Measurements from ENCODE around the gene EPHB1. TPM values are rescaled to one million over a fixed set of nuclear protein-coding genes. Genes with fewer than 3 reads are reported as not detected.

Gene EPHB1
- total RNA-seq, 4 donors from 2014 or later = 1.00 to 8.9 (median 4.5) TPM

- DNase-seq (no peak), ATAC-seq (no peak)
- Histone ChIP-seq H3K4me3 (no peak overlapping the region), H3K4me1 (peaks cover 7 to 12% of the 10 kb centered on the region in 2 donors), H3K9me3 (no peaks in the 10 kb centered on the region), H3K36me3 (no peaks in the 10 kb centered on the region), H3K27ac (no peak overlapping the region), H3K27me3 (no peaks in the 10 kb centered on the region)
- intact Hi-C loops (cut with DNase I; ENCODE audit: low total_unique reads) (no loop called here), in situ Hi-C loops (cut with MboI; ENCODE audit: low sequenced_read_pairs in 4 of 4) (no loop called here)
- no peak for TF ChIP-seq POLR2A (IDR thresholded peaks at IDR 0.05)
- no peak for TF ChIP-seq CTCF (IDR thresholded peaks at IDR 0.05 in 4 of 5, conservative IDR thresholded peaks at IDR 0.05 in 1 of 5)
Measured at GRCh38 chr3:134908271-134908670, 113.2 kb downstream of the EPHB1 start.

- DNase-seq = no peak
- no peak for ATAC-seq
- in situ Hi-C loops (cut with MboI; ENCODE audit: low sequenced_read_pairs in 4 of 4) (no loop called here), intact Hi-C loops (cut with DNase I; ENCODE audit: low total_unique reads) (no loop called here)
- TF ChIP-seq CTCF (IDR thresholded peaks at IDR 0.05 in 4 of 5, conservative IDR thresholded peaks at IDR 0.05 in 1 of 5) (no peak), POLR2A (IDR thresholded peaks at IDR 0.05) (no peak)
- Histone ChIP-seq H3K36me3 (no peaks in the 10 kb centered on the region), H3K27ac (no peak overlapping the region), H3K4me1 (peaks cover 0 to 4% of the 10 kb centered on the region in 2 donors), H3K4me3 (no peak overlapping the region), H3K9me3 (no peaks in the 10 kb centered on the region), H3K27me3 (no peaks in the 10 kb centered on the region)
Measured at GRCh38 chr3:134910026-134910425, 115.0 kb downstream of the EPHB1 start.

GRCh38 chr3:134911586-134912548, 116.8 kb downstream of the EPHB1 start:
- Histone ChIP-seq H3K9me3 (no peaks in the 10 kb centered on the region), H3K4me1 (no peaks in the 10 kb centered on the region), H3K36me3 (no peaks in the 10 kb centered on the region), H3K4me3 (no peak overlapping the region), H3K27ac (no peak overlapping the region), H3K27me3 (no peaks in the 10 kb centered on the region)
- DNase-seq = no peak
- ATAC-seq = no peak
- intact Hi-C loops (cut with DNase I; ENCODE audit: low total_unique reads) (no loop called here), in situ Hi-C loops (cut with MboI; ENCODE audit: low sequenced_read_pairs in 4 of 4) (no loop called here)
- no peak for TF ChIP-seq CTCF (IDR thresholded peaks at IDR 0.05 in 4 of 5, conservative IDR thresholded peaks at IDR 0.05 in 1 of 5)
- no peak for TF ChIP-seq POLR2A (IDR thresholded peaks at IDR 0.05)

GRCh38 chr3:134916276-134916961, 121.4 kb downstream of the EPHB1 start:
- intact Hi-C loops (cut with DNase I; ENCODE audit: low total_unique reads) (no loop called here), in situ Hi-C loops (cut with MboI; ENCODE audit: low sequenced_read_pairs in 4 of 4) (no loop called here)
- Histone ChIP-seq H3K36me3 (no peaks in the 10 kb centered on the region), H3K4me1 (no peaks in the 10 kb centered on the region), H3K27me3 (no peaks in the 10 kb centered on the region), H3K9me3 (no peaks in the 10 kb centered on the region), H3K27ac (no peak overlapping the region), H3K4me3 (no peak overlapping the region)
- TF ChIP-seq CTCF (IDR thresholded peaks at IDR 0.05 in 4 of 5, conservative IDR thresholded peaks at IDR 0.05 in 1 of 5) (no peak), POLR2A (IDR thresholded peaks at IDR 0.05) (no peak)
- no peak for ATAC-seq
- no peak for DNase-seq
